Mesenchymal stem cell (in vitro differentiated cells and primary cell): Measurements from ENCODE around the gene RHOBTB1.

Experiments used
- DNase-seq: peaks from one replicate; pipeline ENCODE4 v3.0.0-alpha.2; 2013
- H2AFZ ChIP-seq: one replicate; pipeline ENCODE4 v1.6.1; 2013; ENCODE audit warnings: low read depth, mild to moderate bottlenecking, control low read depth, inconsistent platforms, low read length, moderate library complexity
- H2AK5ac ChIP-seq: 2 replicates; pipeline ENCODE4 v1.6.1; 2013; ENCODE audit warnings: low read length, moderate library complexity, mild to moderate bottlenecking, inconsistent platforms; ENCODE audit not compliant: severe bottlenecking
- H2BK120ac ChIP-seq: one replicate; pipeline ENCODE4 v1.6.1; 2013; ENCODE audit warnings: low read depth, mild to moderate bottlenecking, inconsistent platforms, low read length, moderate library complexity
- H2BK12ac ChIP-seq, 2 experiments: one replicate each; pipeline ENCODE4 v1.6.1; 2013; ENCODE audit warnings: inconsistent platforms in 2 of 2, low read length in 2 of 2, mild to moderate bottlenecking in 2 of 2, moderate library complexity in 2 of 2, control low read depth in 1 of 2
- H2BK15ac ChIP-seq: one replicate; pipeline ENCODE4 v1.6.1; 2013; ENCODE audit warnings: mild to moderate bottlenecking, low read depth, inconsistent platforms; ENCODE audit not compliant: poor library complexity, severe bottlenecking
- H2BK5ac ChIP-seq: 2 replicates; pipeline ENCODE4 v1.6.1; 2013; ENCODE audit warnings: low read depth, mild to moderate bottlenecking, low read length, control low read depth, inconsistent platforms; ENCODE audit not compliant: poor library complexity, severe bottlenecking
- H3K14ac ChIP-seq, 2 experiments: one replicate each; pipeline ENCODE4 v1.6.1; 2013; ENCODE audit warnings: inconsistent platforms in 2 of 2, low read length in 2 of 2, control low read depth in 1 of 2, mild to moderate bottlenecking in 1 of 2, moderate library complexity in 1 of 2
- H3K18ac ChIP-seq, 2 experiments: one replicate each; pipeline ENCODE4 v1.6.1; 2013; ENCODE audit warnings: inconsistent platforms in 2 of 2, low read length in 2 of 2, control low read depth in 1 of 2, low read depth in 1 of 2, mild to moderate bottlenecking in 1 of 2
- H3K23ac ChIP-seq, 2 experiments: one replicate each; pipeline ENCODE4 v1.6.1; 2013; ENCODE audit warnings: inconsistent platforms in 2 of 2, low read length in 2 of 2, mild to moderate bottlenecking in 2 of 2, moderate library complexity in 2 of 2, control low read depth in 1 of 2
- H3K27ac ChIP-seq: 2 replicates; pipeline ENCODE4 v1.5.1; 2013; ENCODE audit warnings: mild to moderate bottlenecking, moderate library complexity, low read length, control low read depth, inconsistent platforms; ENCODE audit not compliant: poor library complexity, severe bottlenecking
- H3K27me3 ChIP-seq, 2 experiments: 2 replicates each; pipeline versions ENCODE4 v1.6.1 to v1.7.0; 2013; ENCODE audit warnings: low read length in 2 of 2, mild to moderate bottlenecking in 2 of 2, moderate library complexity in 2 of 2, control low read depth in 1 of 2, inconsistent platforms in 1 of 2; ENCODE audit not compliant: control insufficient read depth in 1 of 2, insufficient read depth in 1 of 2
- H3K36me3 ChIP-seq, 2 experiments: 2 replicates each; pipeline versions ENCODE4 v1.6.1 to v1.7.0; 2013; ENCODE audit warnings: low read length in 2 of 2, control low read depth in 1 of 2, inconsistent platforms in 1 of 2, low read depth in 1 of 2, mild to moderate bottlenecking in 1 of 2; ENCODE audit not compliant: insufficient read depth in 2 of 2, control insufficient read depth in 1 of 2
- H3K4ac ChIP-seq, 2 experiments: one replicate each; pipeline ENCODE4 v1.6.1; 2013; ENCODE audit warnings: inconsistent platforms in 2 of 2, low read length in 2 of 2, mild to moderate bottlenecking in 2 of 2, moderate library complexity in 2 of 2, control low read depth in 1 of 2, low read depth in 1 of 2
- H3K4me1 ChIP-seq: 2 replicates; pipeline ENCODE4 v1.6.1; 2013; ENCODE audit warnings: low read depth, low read length, control low read depth; ENCODE audit not compliant: control insufficient read depth, insufficient read depth
- H3K4me2 ChIP-seq: 2 replicates; pipeline ENCODE4 v1.6.1; 2013; ENCODE audit warnings: low read length, mild to moderate bottlenecking, inconsistent platforms; ENCODE audit not compliant: poor library complexity, severe bottlenecking
- H3K4me3 ChIP-seq, 2 experiments: 2 replicates each; pipeline versions ENCODE4 v1.5.1 to v1.7.0; 2013; ENCODE audit warnings: low read length in 2 of 2, mild to moderate bottlenecking in 2 of 2, control low read depth in 1 of 2, low read depth in 1 of 2; ENCODE audit not compliant: insufficient read depth in 1 of 2
- H3K79me1 ChIP-seq: replicated peaks from 2 replicates; pipeline ENCODE4 v1.6.1; 2013; ENCODE audit warnings: mild to moderate bottlenecking, control low read depth, low read length, inconsistent platforms; ENCODE audit not compliant: poor library complexity, severe bottlenecking
- H3K9ac ChIP-seq: 2 replicates; pipeline ENCODE4 v1.7.0; 2013; ENCODE audit warnings: mild to moderate bottlenecking, low read length, moderate library complexity
- H3K9me3 ChIP-seq: 2 replicates; pipeline ENCODE4 v1.7.0; 2013; ENCODE audit warnings: mild to moderate bottlenecking, low read length; ENCODE audit not compliant: control insufficient read depth
- H4K8ac ChIP-seq: one replicate; pipeline ENCODE4 v1.6.1; 2013; ENCODE audit warnings: inconsistent platforms, mild to moderate bottlenecking, low read length, moderate library complexity
- H4K91ac ChIP-seq: one replicate; pipeline ENCODE4 v1.6.1; 2013; ENCODE audit warnings: mild to moderate bottlenecking, low read length, inconsistent platforms
- WGBS: methylation state at CpG from one replicate; pipeline ENCODE4 v1.1.7; 2013; ENCODE audit warnings: mixed read lengths; 5-methylcytosine and 5-hydroxymethylcytosine counted together

The RHOBTB1 gene

DNA sequence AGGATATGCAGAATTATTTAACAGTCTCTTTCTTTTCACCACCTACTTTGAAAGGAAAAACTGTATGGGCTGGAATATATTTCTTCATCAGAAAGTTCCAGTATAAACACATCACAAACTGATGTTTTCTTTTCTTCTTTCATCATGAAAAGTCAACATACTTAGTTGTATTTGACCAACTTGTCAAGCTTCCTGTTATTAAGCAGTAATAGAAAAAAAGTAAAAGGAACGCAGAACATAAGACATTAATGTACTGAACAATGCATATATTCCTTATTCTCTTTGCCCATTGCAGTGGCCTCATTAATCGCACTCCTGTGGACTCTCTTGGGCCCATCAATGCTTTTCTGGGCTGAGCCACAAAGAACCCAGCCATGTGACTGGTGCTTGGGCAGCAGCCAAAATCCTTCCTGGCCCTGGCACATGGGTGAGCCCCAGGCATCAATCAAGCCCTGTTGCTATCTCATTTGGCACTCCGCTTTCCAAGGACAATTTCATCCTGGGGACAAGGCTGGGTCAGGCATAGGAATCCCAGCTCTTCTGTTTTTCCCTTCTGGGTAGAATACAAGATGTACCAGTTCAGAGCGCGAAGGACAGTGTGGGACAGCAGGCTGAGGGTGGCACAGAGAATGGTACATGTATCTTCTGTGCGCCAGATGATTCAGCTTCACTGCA is 42.3 kb downstream of the RHOBTB1 start:
- Histone ChIP-seq H4K91ac (peak overlapping the region; percentile 55), H2AK5ac (peak overlapping the region; percentile 46), H3K4me3 (no peak overlapping the region), H2BK12ac (no peak overlapping the region), H2BK5ac (no peak overlapping the region), H4K8ac (no peak overlapping the region), H3K36me3 (peaks cover 0 to 8% of the 10 kb centered on the region in 2 experiments), H2AFZ (no peak overlapping the region), H3K23ac (no peak overlapping the region), H3K4me1 (peaks cover 4% of the 10 kb centered on the region), H3K9me3 (no peaks in the 10 kb centered on the region), H3K27ac (peak overlapping the region; percentile 13), H3K14ac (peak overlapping the region in 1 of 2 experiments; percentile 3), H2BK120ac (no peak overlapping the region), H3K4me2 (no peak overlapping the region), H3K18ac (peak overlapping the region in 1 of 2 experiments; percentile 0), H3K27me3 (no peaks in the 10 kb centered on the region), H3K9ac (no peak overlapping the region), H2BK15ac (no peak overlapping the region), H3K4ac (no peak overlapping the region), H3K79me1 (peaks cover 17% of the 10 kb centered on the region)
- WGBS, result 100% methylated on average over 5 of the region's 6 CpGs
- DNase-seq, result no peak

DNA sequence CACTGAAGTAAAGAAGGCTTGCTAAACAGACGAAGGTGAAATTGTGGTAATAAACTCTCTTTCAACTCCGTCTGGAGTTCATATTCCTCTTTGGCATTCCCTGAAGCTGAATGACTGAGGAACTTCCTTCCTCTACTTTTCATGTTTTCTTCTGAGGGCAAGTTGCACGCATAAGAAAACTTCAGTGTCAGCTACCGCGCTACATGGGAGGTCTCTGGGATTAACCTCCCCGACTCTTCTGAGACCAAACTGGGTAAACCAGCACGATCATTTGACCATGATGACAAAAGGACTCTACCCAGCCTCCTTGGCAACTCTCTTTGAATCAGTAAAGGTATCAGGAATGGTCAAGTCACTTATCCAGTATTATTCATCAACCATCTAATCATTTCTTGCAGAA is 44.7 kb downstream of the RHOBTB1 start:
- H3K9me3 ChIP-seq, result no peaks in the 10 kb centered on the region
- H2AK5ac ChIP-seq, result peak overlapping the region; percentile 86
- H3K4ac ChIP-seq, result no peak overlapping the region
- no peak overlapping the region for H4K8ac ChIP-seq
- no peak overlapping the region for H3K4me2 ChIP-seq
- H2BK5ac ChIP-seq, result no peak overlapping the region
- no peak overlapping the region for H2BK15ac ChIP-seq
- no peak for DNase-seq
- H3K36me3 ChIP-seq, result peaks cover 0 to 4% of the 10 kb centered on the region in 2 experiments
- H3K4me3 ChIP-seq, result no peak overlapping the region
- no peak overlapping the region for H3K14ac ChIP-seq
- WGBS, result 96% methylated on average over 7 of the region's 7 CpGs
- no peak overlapping the region for H4K91ac ChIP-seq
- peak overlapping the region; percentile 55 for H3K27ac ChIP-seq
- peaks cover 10% of the 10 kb centered on the region for H3K79me1 ChIP-seq
- no peak overlapping the region for H2BK12ac ChIP-seq
- no peak overlapping the region for H3K18ac ChIP-seq
- H3K4me1 ChIP-seq, result peaks cover 3% of the 10 kb centered on the region
- H3K9ac ChIP-seq, result no peak overlapping the region
- H3K27me3 ChIP-seq, result no peaks in the 10 kb centered on the region
- no peak overlapping the region for H3K23ac ChIP-seq
- H2BK120ac ChIP-seq, result no peak overlapping the region
- no peak overlapping the region for H2AFZ ChIP-seq

DNA sequence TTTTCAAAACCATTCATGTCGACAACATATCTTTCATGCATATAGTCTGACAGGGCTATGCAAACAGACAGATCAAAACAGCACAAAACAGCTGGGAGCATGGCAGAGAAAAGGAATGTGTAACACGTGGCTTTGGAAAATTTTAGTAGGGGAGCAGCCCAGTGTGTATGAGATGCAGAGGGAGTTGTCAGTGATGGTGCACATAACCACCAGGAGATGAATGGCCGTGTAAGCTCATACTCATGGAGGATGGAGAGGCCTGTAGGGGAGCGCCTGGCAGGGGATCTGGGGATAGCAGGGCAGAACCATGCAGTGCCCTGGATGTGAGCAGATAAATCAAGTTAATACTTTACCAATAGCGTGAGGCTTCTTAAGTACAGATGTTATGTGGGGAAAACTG is 45.7 kb downstream of the RHOBTB1 start:
- H2AK5ac ChIP-seq, result no peak overlapping the region
- 80% methylated on average over 4 of the region's 5 CpGs for WGBS
- no peak overlapping the region for H2BK120ac ChIP-seq
- H3K4ac ChIP-seq, result no peak overlapping the region
- no peak for DNase-seq
- H4K8ac ChIP-seq, result no peak overlapping the region
- no peak overlapping the region for H2BK12ac ChIP-seq
- no peak overlapping the region for H3K23ac ChIP-seq
- H3K9ac ChIP-seq, result no peak overlapping the region
- no peak overlapping the region for H2AFZ ChIP-seq
- H3K4me2 ChIP-seq, result no peak overlapping the region
- H4K91ac ChIP-seq, result no peak overlapping the region
- H3K18ac ChIP-seq, result no peak overlapping the region
- H2BK5ac ChIP-seq, result no peak overlapping the region
- peak overlapping the region; percentile 77 for H3K27ac ChIP-seq
- H2BK15ac ChIP-seq, result no peak overlapping the region
- H3K36me3 ChIP-seq, result peaks cover 0 to 4% of the 10 kb centered on the region in 2 experiments
- no peak overlapping the region for H3K14ac ChIP-seq
- H3K4me1 ChIP-seq, result peaks cover 3% of the 10 kb centered on the region
- H3K27me3 ChIP-seq, result no peaks in the 10 kb centered on the region
- no peak overlapping the region for H3K4me3 ChIP-seq
- H3K9me3 ChIP-seq, result no peaks in the 10 kb centered on the region
- peaks cover 6% of the 10 kb centered on the region for H3K79me1 ChIP-seq

DNA sequence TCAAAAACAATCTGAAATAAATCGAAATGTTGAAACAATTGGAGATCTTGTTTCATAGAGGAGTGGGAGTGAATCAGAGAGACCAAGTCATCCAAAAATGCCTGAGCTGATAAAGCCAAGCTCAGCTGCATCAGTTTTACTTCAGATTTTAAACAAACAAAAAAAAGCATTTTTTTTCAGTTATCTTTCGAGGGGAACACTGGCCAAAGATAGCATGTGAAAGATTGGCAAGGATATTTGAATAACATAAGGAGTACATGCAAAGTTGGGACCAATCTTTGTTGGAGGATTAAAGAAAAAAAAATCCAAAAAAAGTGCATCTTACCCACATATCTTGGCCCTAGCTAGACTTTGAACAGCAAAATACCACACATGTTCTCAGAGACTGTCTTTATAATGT is 47.2 kb downstream of the RHOBTB1 start:
- H3K4me3 ChIP-seq, result no peak overlapping the region
- H2AFZ ChIP-seq, result no peak overlapping the region
- no peak overlapping the region for H2BK120ac ChIP-seq
- no peak overlapping the region for H2BK15ac ChIP-seq
- no peak overlapping the region for H3K23ac ChIP-seq
- no peak overlapping the region for H3K4me2 ChIP-seq
- no peaks in the 10 kb centered on the region for H3K27me3 ChIP-seq
- H2BK5ac ChIP-seq, result no peak overlapping the region
- H3K36me3 ChIP-seq, result peaks cover 0 to 2% of the 10 kb centered on the region in 2 experiments
- H3K9me3 ChIP-seq, result no peaks in the 10 kb centered on the region
- H2BK12ac ChIP-seq, result no peak overlapping the region
- H4K8ac ChIP-seq, result no peak overlapping the region
- no peak for DNase-seq
- no CpG with 5 or more reads among the region's 2 CpGs for WGBS
- peaks cover 6% of the 10 kb centered on the region for H3K79me1 ChIP-seq
- no peak overlapping the region for H2AK5ac ChIP-seq
- H3K4ac ChIP-seq, result no peak overlapping the region
- H3K9ac ChIP-seq, result no peak overlapping the region
- no peak overlapping the region for H4K91ac ChIP-seq
- peak overlapping the region; percentile 12 for H3K27ac ChIP-seq
- peaks cover 5% of the 10 kb centered on the region for H3K4me1 ChIP-seq
- no peak overlapping the region for H3K14ac ChIP-seq
- H3K18ac ChIP-seq, result no peak overlapping the region
